ENCODE measurements around the gene CCDC83. TPM values are rescaled to one million over a fixed set of nuclear protein-coding genes. Genes with fewer than 3 reads are reported as not detected.
A peak's percentile ranks its signal among the peaks of the same experiment; 100 is the strongest.

Gene CCDC83
- total and polyA plus RNA-seq, 4 donors, result not detected

DNA sequence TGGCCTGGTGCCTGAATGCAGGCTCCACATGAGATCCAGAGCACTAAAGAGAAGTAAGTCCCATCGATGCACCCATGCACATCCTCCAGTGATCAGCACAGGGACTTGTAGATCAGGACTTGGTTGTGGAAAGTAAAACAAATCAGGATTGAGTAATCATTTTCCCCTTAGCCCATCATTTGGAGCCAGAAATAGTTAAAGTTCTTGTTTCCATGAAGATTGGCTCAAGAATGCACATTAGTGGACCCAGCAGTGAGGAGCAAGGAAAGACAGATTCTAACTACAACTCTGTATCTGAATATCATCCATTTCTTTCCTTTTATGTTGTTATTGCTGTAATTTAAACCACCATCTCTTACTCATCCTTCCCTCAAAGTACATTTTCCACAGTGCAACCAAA is 19.1 kb downstream of the CCDC83 start:
- no peaks in the 10 kb centered on the region for H3K27me3 ChIP-seq (ENCODE audit: control insufficient read depth in 3 of 3, insufficient read depth in 3 of 3, low read length in 2 of 3)
- H3K9ac ChIP-seq (ENCODE audit: insufficient read depth in 1 of 2, low read length in 2 of 2), result no peak overlapping the region
- no peak overlapping the region for H3K4me3 ChIP-seq
- TF ChIP-seq, protein P1, sequence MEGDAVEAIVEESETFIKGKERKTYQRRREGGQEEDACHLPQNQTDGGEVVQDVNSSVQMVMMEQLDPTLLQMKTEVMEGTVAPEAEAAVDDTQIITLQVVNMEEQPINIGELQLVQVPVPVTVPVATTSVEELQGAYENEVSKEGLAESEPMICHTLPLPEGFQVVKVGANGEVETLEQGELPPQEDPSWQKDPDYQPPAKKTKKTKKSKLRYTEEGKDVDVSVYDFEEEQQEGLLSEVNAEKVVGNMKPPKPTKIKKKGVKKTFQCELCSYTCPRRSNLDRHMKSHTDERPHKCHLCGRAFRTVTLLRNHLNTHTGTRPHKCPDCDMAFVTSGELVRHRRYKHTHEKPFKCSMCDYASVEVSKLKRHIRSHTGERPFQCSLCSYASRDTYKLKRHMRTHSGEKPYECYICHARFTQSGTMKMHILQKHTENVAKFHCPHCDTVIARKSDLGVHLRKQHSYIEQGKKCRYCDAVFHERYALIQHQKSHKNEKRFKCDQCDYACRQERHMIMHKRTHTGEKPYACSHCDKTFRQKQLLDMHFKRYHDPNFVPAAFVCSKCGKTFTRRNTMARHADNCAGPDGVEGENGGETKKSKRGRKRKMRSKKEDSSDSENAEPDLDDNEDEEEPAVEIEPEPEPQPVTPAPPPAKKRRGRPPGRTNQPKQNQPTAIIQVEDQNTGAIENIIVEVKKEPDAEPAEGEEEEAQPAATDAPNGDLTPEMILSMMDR (IDR thresholded peaks at IDR 0.05; ENCODE audit: control extremely low read depth, extremely low read depth), result no peak
- ATAC-seq (ENCODE audit: insufficient read depth, low FRiP score), result no peak
- no peaks in the 10 kb centered on the region for H3K36me3 ChIP-seq (ENCODE audit: control insufficient read depth in 4 of 4, insufficient read depth in 4 of 4, low read length in 4 of 4)
- no peaks in the 10 kb centered on the region for H3K9me3 ChIP-seq (ENCODE audit: control insufficient read depth in 4 of 4, insufficient read depth in 3 of 4, low read length in 3 of 4)
- WGBS, 2 donors, result 92 to 95% methylated on average over 1 of the region's 1 CpG
- H3K4me1 ChIP-seq (ENCODE audit: control insufficient read depth in 5 of 5, insufficient read depth in 5 of 5, low read length in 5 of 5), result no peaks in the 10 kb centered on the region
- peak in 1 of 3 donors; percentile 10 for DNase-seq
- H3K27ac ChIP-seq (ENCODE audit: low read depth in 1 of 2, low read length in 1 of 2), result no peak overlapping the region

DNA sequence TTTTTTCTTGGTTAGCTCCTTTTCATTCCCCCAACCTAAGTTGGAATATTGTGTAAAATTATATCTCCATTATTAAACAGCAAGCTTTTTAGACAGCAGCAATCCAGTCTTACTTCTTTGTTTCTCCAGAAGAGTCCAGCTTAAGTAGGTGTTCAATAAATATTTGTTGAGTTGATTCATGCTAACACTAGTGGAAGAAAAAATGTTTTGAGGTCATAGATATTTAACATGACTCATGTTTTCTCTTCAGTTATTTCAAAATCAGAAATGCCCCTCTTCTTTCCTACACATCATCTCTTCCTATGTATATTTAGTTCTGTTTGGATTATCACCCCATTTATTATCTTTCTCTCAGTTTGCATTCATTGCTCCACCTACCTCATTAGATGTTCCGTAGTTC is 20.3 kb downstream of the CCDC83 start:
- no peak overlapping the region for H3K9ac ChIP-seq (ENCODE audit: insufficient read depth in 1 of 2, low read length in 2 of 2)
- H3K27me3 ChIP-seq (ENCODE audit: control insufficient read depth in 3 of 3, insufficient read depth in 3 of 3, low read length in 2 of 3), result no peaks in the 10 kb centered on the region
- TF ChIP-seq, protein P1 (IDR thresholded peaks at IDR 0.05; ENCODE audit: control extremely low read depth, extremely low read depth), result no peak
- no peak overlapping the region for H3K27ac ChIP-seq (ENCODE audit: low read depth in 1 of 2, low read length in 1 of 2)
- peak in 2 of 3 donors; percentile 47 to 55 for DNase-seq
- no peak overlapping the region for H3K4me3 ChIP-seq
- H3K9me3 ChIP-seq (ENCODE audit: control insufficient read depth in 4 of 4, insufficient read depth in 3 of 4, low read length in 3 of 4), result no peaks in the 10 kb centered on the region
- peak; percentile 58 for ATAC-seq (ENCODE audit: insufficient read depth, low FRiP score)
- H3K36me3 ChIP-seq (ENCODE audit: control insufficient read depth in 4 of 4, insufficient read depth in 4 of 4, low read length in 4 of 4), result no peaks in the 10 kb centered on the region
- WGBS, 2 donors, result 67 to 96% methylated on average over 1 of the region's 1 CpG
- no peaks in the 10 kb centered on the region for H3K4me1 ChIP-seq (ENCODE audit: control insufficient read depth in 5 of 5, insufficient read depth in 5 of 5, low read length in 5 of 5)

- Histone ChIP-seq H3K9me3 (ENCODE audit: control insufficient read depth in 4 of 4, insufficient read depth in 3 of 4, low read length in 3 of 4) (no peaks in the 10 kb centered on the region), H3K36me3 (ENCODE audit: control insufficient read depth in 4 of 4, insufficient read depth in 4 of 4, low read length in 4 of 4) (no peaks in the 10 kb centered on the region), H3K27ac (ENCODE audit: low read depth in 1 of 2, low read length in 1 of 2) (no peak overlapping the region), H3K4me1 (ENCODE audit: control insufficient read depth in 5 of 5, insufficient read depth in 5 of 5, low read length in 5 of 5) (no peaks in the 10 kb centered on the region), H3K4me3 (no peak overlapping the region), H3K27me3 (ENCODE audit: control insufficient read depth in 3 of 3, insufficient read depth in 3 of 3, low read length in 2 of 3) (no peaks in the 10 kb centered on the region), H3K9ac (ENCODE audit: insufficient read depth in 1 of 2, low read length in 2 of 2) (no peak overlapping the region)
- TF ChIP-seq, protein P1 (IDR thresholded peaks at IDR 0.05; ENCODE audit: control extremely low read depth, extremely low read depth), result no peak
- 76 to 80% methylated on average over 4 of the region's 4 CpGs for WGBS, 2 donors
- DNase-seq (peak in 1 of 3 donors; percentile 4), ATAC-seq (ENCODE audit: insufficient read depth, low FRiP score) (no peak)
These were observed 29.4 kb downstream of the CCDC83 start for GRCh38 chr11:85884581-85885021.

Data from lung (tissue), 12 donors.